Stimulated activated CD4-positive, alpha-beta T cell treated with anti-CD3 and anti-CD28 coated beads, Interleukin-2, amount 100 ng/mL, for 4 hours (primary cell): ENCODE measurements around the gene HABP4.

ENCODE experiments used
- DNase-seq: peaks from one replicate; pipeline ENCODE4 v3.0.0-alpha.2; 2020; ENCODE audit warnings: low read depth

The HABP4 gene

GRCh38 chr9:96522366-96522765, 72.4 kb downstream of the HABP4 start:
- no peak for DNase-seq

- no peak for DNase-seq
These were observed 73.4 kb downstream of the HABP4 start for GRCh38 chr9:96523374-96523773.

GRCh38 chr9:96524045-96524444, 74.1 kb downstream of the HABP4 start:
- no peak for DNase-seq

- DNase-seq: no peak
These were observed 74.8 kb downstream of the HABP4 start for GRCh38 chr9:96524764-96525163.

- no peak for DNase-seq
These were observed 82.2 kb downstream of the HABP4 start for GRCh38 chr9:96532173-96532572.

- no peak for DNase-seq
These were observed 90.1 kb downstream of the HABP4 start for GRCh38 chr9:96540106-96540505.
